Prostate gland (tissue), 2 donors: ENCODE results near the gene TNRC6C.

Experiments used
- CTCF ChIP-seq, 4 experiments: fragments of 200-600 bp in 2 of 4; fragments of 450-650 bp in 2 of 4; sonication (generic) in 2 of 4; IDR thresholded peaks; 1 replicate in 3 of 4; 2 replicates in 1 of 4; pipeline ENCODE4 v1.5.1; 2016 to 2019; ENCODE audit warnings: antibody characterized with exemption in 4 of 4, mild to moderate bottlenecking in 2 of 4, moderate library complexity in 2 of 4
- POLR2A ChIP-seq: fragments of 450-650 bp; IDR thresholded peaks from one replicate; pipeline ENCODE4 v1.6.1; 2016; ENCODE audit warnings: antibody characterized with exemption, mild to moderate bottlenecking

- TF ChIP-seq CTCF (IDR thresholded peaks at IDR 0.05) (no peak), POLR2A (no peak)
Measured at GRCh38 chr17:78125138-78125913, 166.8 kb downstream of the TNRC6C start.
